ENCODE results near the gene HERPUD1. TPM values are rescaled to one million over a fixed set of nuclear protein-coding genes. Genes with fewer than 3 reads are reported as not detected.
"Not testable (repeated sequence)": the region's sequence is repeated elsewhere in the genome, so short reads cannot be mapped to it uniquely, and the experiment has no call there.

The HERPUD1 gene
- total RNA-seq, 1 donor from 2014 or later = 32.9 TPM

GRCh38 chr16:56971768-56972043 is 39.8 kb downstream of the HERPUD1 start:
- TF ChIP-seq CTCF (conservative IDR thresholded peaks at IDR 0.05) = no peak
- Mint-ChIP-seq H3K27me3 (ENCODE audit: low read depth) (peaks cover 8% of the 10 kb centered on the region), H3K36me3 (ENCODE audit: low read depth) (no peaks in the 10 kb centered on the region), H3K4me3 (no peak overlapping the region), H3K27ac (ENCODE audit: unreplicated experiment) (no peak overlapping the region), H3K4me1 (no peaks in the 10 kb centered on the region), H3K9me3 (no peaks in the 10 kb centered on the region)
- DNase-seq (ENCODE audit: low read depth, low spot score) = no peak

- Mint-ChIP-seq H3K4me1 (no peaks in the 10 kb centered on the region), H3K27ac (ENCODE audit: unreplicated experiment) (peak overlapping the region; percentile 15), H3K36me3 (ENCODE audit: low read depth) (no peaks in the 10 kb centered on the region), H3K4me3 (no peak overlapping the region), H3K27me3 (ENCODE audit: low read depth) (peaks cover 8% of the 10 kb centered on the region), H3K9me3 (no peaks in the 10 kb centered on the region)
- TF ChIP-seq CTCF (conservative IDR thresholded peaks at IDR 0.05) = no peak
- no peak for DNase-seq (ENCODE audit: low read depth, low spot score)
Measured at GRCh38 chr16:56972403-56973293, 40.7 kb downstream of the HERPUD1 start.

- H3K27me3 Mint-ChIP-seq (ENCODE audit: low read depth) = peaks cover 8% of the 10 kb centered on the region
- no peaks in the 10 kb centered on the region for H3K36me3 Mint-ChIP-seq (ENCODE audit: low read depth)
- DNase-seq (ENCODE audit: low read depth, low spot score) = no peak
- no peak overlapping the region for H3K27ac Mint-ChIP-seq (ENCODE audit: unreplicated experiment)
- H3K4me1 Mint-ChIP-seq = no peaks in the 10 kb centered on the region
- no peak for TF ChIP-seq CTCF (conservative IDR thresholded peaks at IDR 0.05)
- no peak overlapping the region for H3K4me3 Mint-ChIP-seq
- H3K9me3 Mint-ChIP-seq = no peaks in the 10 kb centered on the region
Measured at GRCh38 chr16:56973294-56973689, 41.4 kb downstream of the HERPUD1 start.

GRCh38 chr16:56973899-56974298 is 42.0 kb downstream of the HERPUD1 start:
- not testable (repeated sequence) for H3K4me3 Mint-ChIP-seq; H3K27me3 Mint-ChIP-seq (ENCODE audit: low read depth); H3K4me1 Mint-ChIP-seq; DNase-seq (ENCODE audit: low read depth, low spot score); H3K9me3 Mint-ChIP-seq; H3K36me3 Mint-ChIP-seq (ENCODE audit: low read depth)
- H3K27ac Mint-ChIP-seq (ENCODE audit: unreplicated experiment) = peak overlapping the region; percentile 39

GRCh38 chr16:56974549-56975300 is 42.8 kb downstream of the HERPUD1 start:
- H3K4me1 Mint-ChIP-seq = no peaks in the 10 kb centered on the region
- TF ChIP-seq CTCF (conservative IDR thresholded peaks at IDR 0.05) = no peak
- H3K27me3 Mint-ChIP-seq (ENCODE audit: low read depth) = peaks cover 8% of the 10 kb centered on the region
- H3K9me3 Mint-ChIP-seq = no peaks in the 10 kb centered on the region
- no peak overlapping the region for H3K27ac Mint-ChIP-seq (ENCODE audit: unreplicated experiment)
- no peaks in the 10 kb centered on the region for H3K36me3 Mint-ChIP-seq (ENCODE audit: low read depth)
- H3K4me3 Mint-ChIP-seq = no peak overlapping the region
- no peak for DNase-seq (ENCODE audit: low read depth, low spot score)

GRCh38 chr16:56975714-56976113 is 43.8 kb downstream of the HERPUD1 start:
- no peak for DNase-seq (ENCODE audit: low read depth, low spot score)
- no peaks in the 10 kb centered on the region for H3K36me3 Mint-ChIP-seq (ENCODE audit: low read depth)
- H3K27ac Mint-ChIP-seq (ENCODE audit: unreplicated experiment) = no peak overlapping the region
- no peaks in the 10 kb centered on the region for H3K9me3 Mint-ChIP-seq
- no peak for TF ChIP-seq CTCF (conservative IDR thresholded peaks at IDR 0.05)
- peaks cover 8% of the 10 kb centered on the region for H3K27me3 Mint-ChIP-seq (ENCODE audit: low read depth)
- no peak overlapping the region for H3K4me3 Mint-ChIP-seq
- H3K4me1 Mint-ChIP-seq = no peaks in the 10 kb centered on the region
